ENCODE results near the gene DOCK4. TPM values are rescaled to one million over a fixed set of nuclear protein-coding genes. Genes with fewer than 3 reads are reported as not detected.

DOCK4 gene
- total RNA-seq, 1 donor from 2014 or later, result 4.5 TPM

GRCh38 chr7:111900283-111900682, 305.9 kb downstream of the DOCK4 start:
- TF ChIP-seq CTCF (IDR thresholded peaks at IDR 0.05; ENCODE audit: insufficient read depth, low read length, severe bottlenecking), result no peak
- H3K4me3 ChIP-seq (ENCODE audit: low read depth, low read length), result no peak overlapping the region
- FAIRE-seq, result no peak
- H3K27me3 ChIP-seq (ENCODE audit: control insufficient read depth, insufficient read depth, low read length), result no peaks in the 10 kb centered on the region
- DNase-seq (ENCODE audit: low read depth), result no peak
- H3K36me3 ChIP-seq (ENCODE audit: control insufficient read depth, insufficient read depth, low read length), result no peaks in the 10 kb centered on the region

GRCh38 chr7:111895049-111895448, 311.1 kb downstream of the DOCK4 start:
- TF ChIP-seq CTCF (IDR thresholded peaks at IDR 0.05; ENCODE audit: insufficient read depth, low read length, severe bottlenecking), result no peak
- DNase-seq (ENCODE audit: low read depth) (no peak), FAIRE-seq (no peak)
- no peaks in the 10 kb centered on the region for H3K36me3 ChIP-seq (ENCODE audit: control insufficient read depth, insufficient read depth, low read length)
- no peak overlapping the region for H3K4me3 ChIP-seq (ENCODE audit: low read depth, low read length)
- H3K27me3 ChIP-seq (ENCODE audit: control insufficient read depth, insufficient read depth, low read length), result no peaks in the 10 kb centered on the region

GRCh38 chr7:111894518-111894917, 311.7 kb downstream of the DOCK4 start:
- DNase-seq (ENCODE audit: low read depth) (no peak), FAIRE-seq (no peak)
- no peak overlapping the region for H3K4me3 ChIP-seq (ENCODE audit: low read depth, low read length)
- no peaks in the 10 kb centered on the region for H3K27me3 ChIP-seq (ENCODE audit: control insufficient read depth, insufficient read depth, low read length)
- no peak for TF ChIP-seq CTCF (IDR thresholded peaks at IDR 0.05; ENCODE audit: insufficient read depth, low read length, severe bottlenecking)
- H3K36me3 ChIP-seq (ENCODE audit: control insufficient read depth, insufficient read depth, low read length), result no peaks in the 10 kb centered on the region

- DNase-seq (ENCODE audit: low read depth) (no peak), FAIRE-seq (no peak)
- Histone ChIP-seq H3K36me3 (ENCODE audit: control insufficient read depth, insufficient read depth, low read length) (no peaks in the 10 kb centered on the region), H3K4me3 (ENCODE audit: low read depth, low read length) (no peak overlapping the region), H3K27me3 (ENCODE audit: control insufficient read depth, insufficient read depth, low read length) (no peaks in the 10 kb centered on the region)
- TF ChIP-seq CTCF (IDR thresholded peaks at IDR 0.05; ENCODE audit: insufficient read depth, low read length, severe bottlenecking), result no peak
These were observed 313.0 kb downstream of the DOCK4 start for GRCh38 chr7:111893190-111893589.

- H3K4me3 ChIP-seq (ENCODE audit: low read depth, low read length), result no peak overlapping the region
- FAIRE-seq (no peak), DNase-seq (ENCODE audit: low read depth) (no peak)
- H3K27me3 ChIP-seq (ENCODE audit: control insufficient read depth, insufficient read depth, low read length), result no peaks in the 10 kb centered on the region
- TF ChIP-seq CTCF (IDR thresholded peaks at IDR 0.05; ENCODE audit: insufficient read depth, low read length, severe bottlenecking), result no peak
- no peaks in the 10 kb centered on the region for H3K36me3 ChIP-seq (ENCODE audit: control insufficient read depth, insufficient read depth, low read length)
These were observed 313.6 kb downstream of the DOCK4 start for GRCh38 chr7:111892588-111892987.

GRCh38 chr7:111887734-111888133, 318.5 kb downstream of the DOCK4 start:
- H3K36me3 ChIP-seq (ENCODE audit: control insufficient read depth, insufficient read depth, low read length), result no peaks in the 10 kb centered on the region
- DNase-seq (ENCODE audit: low read depth), result no peak
- no peak for FAIRE-seq
- no peak overlapping the region for H3K4me3 ChIP-seq (ENCODE audit: low read depth, low read length)
- TF ChIP-seq CTCF (IDR thresholded peaks at IDR 0.05; ENCODE audit: insufficient read depth, low read length, severe bottlenecking), result no peak
- no peaks in the 10 kb centered on the region for H3K27me3 ChIP-seq (ENCODE audit: control insufficient read depth, insufficient read depth, low read length)
